ENCODE measurements around the gene IPO5.
"Not testable (repeated sequence)": the region's sequence is repeated elsewhere in the genome, so short reads cannot be mapped to it uniquely, and the experiment has no call there.

Gene IPO5

GRCh38 chr13:97949316-97949715, 4.2 kb upstream of the IPO5 start:
- not testable (repeated sequence) for DNase-seq (ENCODE audit: low spot score)

- DNase-seq (ENCODE audit: low spot score), result no peak
Measured at GRCh38 chr13:97951376-97951775, 2.1 kb upstream of the IPO5 start.

- not testable (repeated sequence) for DNase-seq (ENCODE audit: low spot score)
Measured at GRCh38 chr13:97952831-97953230, 644 bp upstream of the IPO5 start.

GRCh38 chr13:97961340-97961739, 7.9 kb downstream of the IPO5 start:
- no peak for DNase-seq (ENCODE audit: low spot score)

GRCh38 chr13:97962887-97963286, 9.4 kb downstream of the IPO5 start:
- DNase-seq (ENCODE audit: low spot score), result no peak

GRCh38 chr13:97967226-97967625, 13.8 kb downstream of the IPO5 start:
- DNase-seq (ENCODE audit: low spot score), result no peak

GRCh38 chr13:97967948-97968347, 14.5 kb downstream of the IPO5 start:
- no peak for DNase-seq (ENCODE audit: low spot score)

GRCh38 chr13:97971519-97971918, 18.0 kb downstream of the IPO5 start:
- DNase-seq (ENCODE audit: low spot score), result no peak

GRCh38 chr13:97974773-97975172, 21.3 kb downstream of the IPO5 start:
- peak; percentile 27 for DNase-seq (ENCODE audit: low spot score)

- no peak for DNase-seq (ENCODE audit: low spot score)
Measured at GRCh38 chr13:97975280-97975847, 21.9 kb downstream of the IPO5 start.

- peak; percentile 99 for DNase-seq (ENCODE audit: low spot score)
Measured at GRCh38 chr13:97975848-97976609, 22.6 kb downstream of the IPO5 start.

GRCh38 chr13:97976610-97977521, 23.4 kb downstream of the IPO5 start:
- DNase-seq (ENCODE audit: low spot score), result peak; percentile 68

- no peak for DNase-seq (ENCODE audit: low spot score)
Measured at GRCh38 chr13:97977982-97978381, 24.5 kb downstream of the IPO5 start.

GRCh38 chr13:97978651-97979050, 25.2 kb downstream of the IPO5 start:
- peak; percentile 12 for DNase-seq (ENCODE audit: low spot score)

GRCh38 chr13:97979051-97979450, 25.6 kb downstream of the IPO5 start:
- peak; percentile 12 for DNase-seq (ENCODE audit: low spot score)

GRCh38 chr13:97979556-97979955, 26.1 kb downstream of the IPO5 start:
- no peak for DNase-seq (ENCODE audit: low spot score)

- peak; percentile 13 for DNase-seq (ENCODE audit: low spot score)
Measured at GRCh38 chr13:97982286-97982685, 28.8 kb downstream of the IPO5 start.

- DNase-seq (ENCODE audit: low spot score), result no peak
Measured at GRCh38 chr13:97986835-97987234, 33.4 kb downstream of the IPO5 start.

GRCh38 chr13:97999653-98000052, 46.2 kb downstream of the IPO5 start:
- no peak for DNase-seq (ENCODE audit: low spot score)

- no peak for DNase-seq (ENCODE audit: low spot score)
Measured at GRCh38 chr13:98004107-98004506, 50.6 kb downstream of the IPO5 start.

GRCh38 chr13:98004997-98005396, 51.5 kb downstream of the IPO5 start:
- DNase-seq (ENCODE audit: low spot score), result not testable (repeated sequence)

GRCh38 chr13:98007001-98007400, 53.5 kb downstream of the IPO5 start:
- DNase-seq (ENCODE audit: low spot score), result no peak

GRCh38 chr13:98013241-98013640, 59.8 kb downstream of the IPO5 start:
- DNase-seq (ENCODE audit: low spot score), result no peak

Measured in AG20443 (cell line).